ENCODE results near the gene APCDD1L. TPM values are rescaled to one million over a fixed set of nuclear protein-coding genes. Genes with fewer than 3 reads are reported as not detected.

The APCDD1L gene
- total and polyA plus RNA-seq, 11 donors = 0.24 to 1.1 (median 0.60) TPM; not detected in 2

DNA sequence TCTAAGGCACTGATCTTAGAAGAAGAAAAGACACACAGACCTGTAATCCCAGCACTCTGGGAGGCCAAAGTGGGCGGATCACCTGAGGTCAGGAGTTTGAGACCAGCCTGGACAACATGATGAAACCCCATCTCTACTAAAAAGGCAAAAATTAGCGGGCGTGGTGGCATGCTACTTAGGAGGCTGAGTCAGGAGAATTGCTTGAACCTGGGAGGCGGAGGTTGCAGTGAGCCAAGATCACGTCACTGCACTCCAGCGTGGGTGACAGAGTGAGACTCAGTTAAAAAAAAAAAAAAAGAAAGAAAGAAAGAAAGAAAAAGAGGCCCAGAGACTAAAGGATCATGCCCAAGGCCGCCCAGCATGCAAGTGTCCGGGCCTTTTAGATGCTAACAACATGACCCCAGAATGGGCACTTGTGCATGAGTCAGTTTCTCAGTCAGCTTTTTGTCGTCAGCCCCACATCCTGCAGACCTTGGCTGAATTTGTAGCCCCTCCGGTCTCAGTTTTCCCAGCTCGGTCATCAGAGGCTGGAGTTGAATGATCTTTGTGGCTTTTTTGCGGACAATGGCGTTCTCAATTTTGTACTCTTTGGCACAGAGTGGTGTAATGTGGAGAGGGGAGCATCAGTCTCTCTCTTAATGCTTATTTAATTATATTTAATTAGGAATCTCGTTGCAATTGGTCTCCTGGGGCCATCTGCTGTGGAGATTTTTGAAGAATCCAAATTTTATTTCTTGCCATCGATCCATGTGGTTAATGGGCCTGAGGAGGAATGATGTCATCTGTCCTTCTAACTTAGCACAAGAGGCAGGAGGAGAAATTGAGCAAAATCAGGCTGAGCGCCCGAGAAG lies 30.6 kb upstream of the APCDD1L start:
- Histone ChIP-seq H3K4me3 (no peak overlapping the region), H3K36me3 (no peaks in the 10 kb centered on the region), H3K27me3 (peaks cover 0 to 28% (median 8%) of the 10 kb centered on the region in 9 donors), H3K9me3 (no peaks in the 10 kb centered on the region), H3K27ac (no peak overlapping the region), H3K4me1 (no peaks in the 10 kb centered on the region)
- ATAC-seq (no peak), DNase-seq (no peak)
- 88 to 92% (median 90%) methylated on average over 17 of the region's 17 CpGs for WGBS, 4 donors
- no peak for TF ChIP-seq POLR2A (IDR thresholded peaks at IDR 0.05)
- TF ChIP-seq, protein P1, sequence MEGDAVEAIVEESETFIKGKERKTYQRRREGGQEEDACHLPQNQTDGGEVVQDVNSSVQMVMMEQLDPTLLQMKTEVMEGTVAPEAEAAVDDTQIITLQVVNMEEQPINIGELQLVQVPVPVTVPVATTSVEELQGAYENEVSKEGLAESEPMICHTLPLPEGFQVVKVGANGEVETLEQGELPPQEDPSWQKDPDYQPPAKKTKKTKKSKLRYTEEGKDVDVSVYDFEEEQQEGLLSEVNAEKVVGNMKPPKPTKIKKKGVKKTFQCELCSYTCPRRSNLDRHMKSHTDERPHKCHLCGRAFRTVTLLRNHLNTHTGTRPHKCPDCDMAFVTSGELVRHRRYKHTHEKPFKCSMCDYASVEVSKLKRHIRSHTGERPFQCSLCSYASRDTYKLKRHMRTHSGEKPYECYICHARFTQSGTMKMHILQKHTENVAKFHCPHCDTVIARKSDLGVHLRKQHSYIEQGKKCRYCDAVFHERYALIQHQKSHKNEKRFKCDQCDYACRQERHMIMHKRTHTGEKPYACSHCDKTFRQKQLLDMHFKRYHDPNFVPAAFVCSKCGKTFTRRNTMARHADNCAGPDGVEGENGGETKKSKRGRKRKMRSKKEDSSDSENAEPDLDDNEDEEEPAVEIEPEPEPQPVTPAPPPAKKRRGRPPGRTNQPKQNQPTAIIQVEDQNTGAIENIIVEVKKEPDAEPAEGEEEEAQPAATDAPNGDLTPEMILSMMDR (IDR thresholded peaks at IDR 0.05) = no peak
- intact Hi-C loops (cut with DNase I) = loop anchor here in 1 of 10 donors (5.0 kb wide), 1 partner anchor 313 kb away; no protein-coding TSS in a partner anchor

DNA sequence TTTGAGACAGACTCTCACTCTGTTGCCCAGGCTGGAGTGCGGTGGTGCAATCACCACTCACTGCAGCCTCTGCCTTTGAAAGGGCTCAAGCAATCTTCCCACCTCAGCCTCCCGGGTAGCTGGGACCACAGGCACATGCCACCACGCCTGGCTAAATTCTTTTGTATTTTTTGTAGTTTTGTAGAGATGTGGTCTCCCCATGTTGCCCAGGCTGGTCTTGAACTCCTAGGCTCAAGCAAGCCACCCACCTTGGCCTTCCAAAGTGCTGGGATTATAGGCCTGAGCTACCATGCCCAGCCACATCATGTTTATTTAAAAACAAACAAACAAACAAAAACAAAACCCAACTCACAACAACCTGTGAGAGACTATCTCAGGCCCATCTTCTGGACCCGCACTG lies 29.7 kb upstream of the APCDD1L start:
- Histone ChIP-seq H3K36me3 (no peaks in the 10 kb centered on the region), H3K4me3 (no peak overlapping the region), H3K4me1 (no peaks in the 10 kb centered on the region), H3K27me3 (peaks cover 0 to 28% (median 8%) of the 10 kb centered on the region in 9 donors), H3K9me3 (no peaks in the 10 kb centered on the region), H3K27ac (no peak overlapping the region)
- intact Hi-C loops (cut with DNase I) = loop anchor here in 1 of 10 donors (5.0 kb wide), 1 partner anchor 313 kb away; no protein-coding TSS in a partner anchor
- TF ChIP-seq, protein P1 (IDR thresholded peaks at IDR 0.05) = no peak
- no peak for TF ChIP-seq POLR2A (IDR thresholded peaks at IDR 0.05)
- WGBS, 4 donors = 95 to 97% (median 96%) methylated on average over 4 of the region's 4 CpGs
- DNase-seq (no peak), ATAC-seq (no peak)

DNA sequence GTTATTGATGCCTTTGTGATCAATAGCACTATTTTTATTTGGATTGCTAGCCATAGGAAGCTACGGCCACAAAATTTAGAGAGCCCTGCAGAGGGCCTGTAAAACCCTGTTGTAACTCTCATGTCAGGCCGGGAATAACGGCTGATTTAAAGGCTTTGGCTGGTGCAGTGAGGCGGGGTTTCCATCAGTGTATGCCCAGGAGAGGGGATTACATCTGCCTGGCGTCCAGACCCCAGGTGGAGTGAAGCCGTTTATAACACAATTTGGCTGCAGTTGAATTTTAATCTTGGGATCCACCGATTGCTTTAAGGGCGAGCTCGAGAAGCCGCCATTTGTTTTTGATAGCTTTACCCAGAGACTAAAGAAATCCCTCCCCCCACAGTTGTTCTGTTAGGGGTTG lies 29.1 kb upstream of the APCDD1L start:
- WGBS, 4 donors = 73 to 85% (median 80%) methylated on average over 10 of the region's 10 CpGs
- no peaks in the 10 kb centered on the region for H3K9me3 ChIP-seq

DNA sequence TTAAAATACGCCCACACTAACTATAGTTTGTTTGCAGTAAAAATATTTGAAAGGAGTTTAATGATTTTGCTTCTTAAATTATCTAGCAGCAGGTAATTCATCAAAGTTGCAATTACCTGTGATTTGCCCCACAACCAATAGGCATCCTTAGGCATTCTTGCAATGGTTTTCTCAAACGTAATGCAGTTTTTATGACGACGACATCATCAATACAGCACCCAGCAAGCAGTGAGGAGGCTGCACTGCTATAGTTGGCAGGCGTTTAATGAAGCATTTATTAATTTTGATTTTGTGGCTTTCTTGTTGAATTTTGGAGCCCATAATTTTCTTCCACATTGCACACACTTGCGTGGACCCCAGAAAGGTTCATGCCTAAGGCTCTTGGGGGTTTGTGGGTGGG lies 28.1 kb upstream of the APCDD1L start:
- H3K27ac ChIP-seq = no peak overlapping the region
- no peaks in the 10 kb centered on the region for H3K36me3 ChIP-seq
- H3K9me3 ChIP-seq = peaks cover 0 to 5% (median 0%) of the 10 kb centered on the region in 12 donors
- DNase-seq = no peak
- peaks cover 0 to 28% (median 8%) of the 10 kb centered on the region in 9 donors for H3K27me3 ChIP-seq
- H3K4me1 ChIP-seq = no peaks in the 10 kb centered on the region
- TF ChIP-seq, protein P1 (IDR thresholded peaks at IDR 0.05) = no peak
- TF ChIP-seq POLR2A (IDR thresholded peaks at IDR 0.05) = no peak
- no peak for ATAC-seq
- intact Hi-C loops (cut with DNase I) = no loop called here
- no peak overlapping the region for H3K4me3 ChIP-seq
- 83 to 87% (median 87%) methylated on average over 6 of the region's 6 CpGs for WGBS, 4 donors

More for the DNA sequence above, 29.1 kb upstream of the APCDD1L start:
- no peak overlapping the region for H3K27ac ChIP-seq
- DNase-seq (no peak), ATAC-seq (no peak)
- no peak overlapping the region for H3K4me3 ChIP-seq
- no peaks in the 10 kb centered on the region for H3K4me1 ChIP-seq
- no peak for TF ChIP-seq POLR2A (IDR thresholded peaks at IDR 0.05)
- TF ChIP-seq, protein P1 (IDR thresholded peaks at IDR 0.05) = no peak
- intact Hi-C loops (cut with DNase I) = no loop called here
- peaks cover 0 to 28% (median 8%) of the 10 kb centered on the region in 9 donors for H3K27me3 ChIP-seq
- no peaks in the 10 kb centered on the region for H3K36me3 ChIP-seq

Data from heart left ventricle (tissue), 16 donors.